Measurements from ENCODE around the gene TSPAN9.

Gene TSPAN9

GRCh38 chr12:3170423-3171194 is 93.4 kb downstream of the TSPAN9 start:
- DNase-seq = no peak

- no peak for DNase-seq
Measured at GRCh38 chr12:3171195-3171591, 94.0 kb downstream of the TSPAN9 start.

- no peak for DNase-seq
Measured at GRCh38 chr12:3172124-3173007, 95.2 kb downstream of the TSPAN9 start.

- DNase-seq = no peak
Measured at GRCh38 chr12:3173008-3173553, 95.9 kb downstream of the TSPAN9 start.

GRCh38 chr12:3173912-3174311 is 96.7 kb downstream of the TSPAN9 start:
- DNase-seq = no peak

- no peak for DNase-seq
Measured at GRCh38 chr12:3175238-3175637, 98.1 kb downstream of the TSPAN9 start.

- DNase-seq = no peak
Measured at GRCh38 chr12:3176754-3177153, 99.6 kb downstream of the TSPAN9 start.

GRCh38 chr12:3177778-3178425 is 100.7 kb downstream of the TSPAN9 start:
- no peak for DNase-seq

GRCh38 chr12:3178671-3179313 is 101.6 kb downstream of the TSPAN9 start:
- no peak for DNase-seq

- DNase-seq = no peak
Measured at GRCh38 chr12:3179731-3180130, 102.6 kb downstream of the TSPAN9 start.

- DNase-seq = no peak
Measured at GRCh38 chr12:3182426-3182825, 105.2 kb downstream of the TSPAN9 start.

GRCh38 chr12:3184485-3184884 is 107.3 kb downstream of the TSPAN9 start:
- no peak for DNase-seq

GRCh38 chr12:3185260-3185870 is 108.2 kb downstream of the TSPAN9 start:
- DNase-seq = no peak

GRCh38 chr12:3186546-3187215 is 109.5 kb downstream of the TSPAN9 start:
- no peak for DNase-seq

- no peak for DNase-seq
Measured at GRCh38 chr12:3187846-3188770, 110.9 kb downstream of the TSPAN9 start.

GRCh38 chr12:3189282-3189681 is 112.1 kb downstream of the TSPAN9 start:
- DNase-seq = no peak

GRCh38 chr12:3190101-3190500 is 112.9 kb downstream of the TSPAN9 start:
- DNase-seq = no peak

- no peak for DNase-seq
Measured at GRCh38 chr12:3191450-3191849, 114.3 kb downstream of the TSPAN9 start.

GRCh38 chr12:3192221-3192620 is 115.0 kb downstream of the TSPAN9 start:
- no peak for DNase-seq

- no peak for DNase-seq
Measured at GRCh38 chr12:3193131-3193530, 116.0 kb downstream of the TSPAN9 start.

- DNase-seq = no peak
Measured at GRCh38 chr12:3193755-3194154, 116.6 kb downstream of the TSPAN9 start.
